HG03060 (cell line): ENCODE measurements around the gene GLT1D1.

Experiments used
- ATAC-seq: cut with Tn5 transposase; IDR thresholded peaks from one replicate; pipeline ENCODE4 v1.9.1; 2021; ENCODE audit warnings: low read depth, moderate number of reproducible peaks; ENCODE audit not compliant: unreplicated experiment

Gene GLT1D1

GRCh38 chr12:128956755-128957154, 103.5 kb downstream of the GLT1D1 start:
- no peak for ATAC-seq

GRCh38 chr12:128959901-128960300, 106.6 kb downstream of the GLT1D1 start:
- ATAC-seq, result no peak

GRCh38 chr12:128961308-128961902, 108.1 kb downstream of the GLT1D1 start:
- no peak for ATAC-seq

GRCh38 chr12:128961957-128962356, 108.7 kb downstream of the GLT1D1 start:
- no peak for ATAC-seq

- no peak for ATAC-seq
Measured at GRCh38 chr12:128966203-128966810, 113.0 kb downstream of the GLT1D1 start.

- ATAC-seq, result no peak
Measured at GRCh38 chr12:128968668-128969067, 115.4 kb downstream of the GLT1D1 start.

GRCh38 chr12:128969480-128970055, 116.3 kb downstream of the GLT1D1 start:
- no peak for ATAC-seq

GRCh38 chr12:128970110-128970509, 116.8 kb downstream of the GLT1D1 start:
- ATAC-seq, result no peak

- ATAC-seq, result no peak
Measured at GRCh38 chr12:128970941-128971340, 117.7 kb downstream of the GLT1D1 start.

GRCh38 chr12:128971802-128972201, 118.5 kb downstream of the GLT1D1 start:
- no peak for ATAC-seq

- ATAC-seq, result no peak
Measured at GRCh38 chr12:128973883-128974681, 120.8 kb downstream of the GLT1D1 start.

- no peak for ATAC-seq
Measured at GRCh38 chr12:128974881-128975280, 121.6 kb downstream of the GLT1D1 start.

- no peak for ATAC-seq
Measured at GRCh38 chr12:128976120-128976738, 123.0 kb downstream of the GLT1D1 start.

GRCh38 chr12:128977441-128977840, 124.2 kb downstream of the GLT1D1 start:
- no peak for ATAC-seq

GRCh38 chr12:128978067-128978466, 124.8 kb downstream of the GLT1D1 start:
- no peak for ATAC-seq

GRCh38 chr12:128980623-128981022, 127.3 kb downstream of the GLT1D1 start:
- ATAC-seq, result no peak

- no peak for ATAC-seq
Measured at GRCh38 chr12:128981971-128982533, 128.8 kb downstream of the GLT1D1 start.

- no peak for ATAC-seq
Measured at GRCh38 chr12:128982933-128983332, 129.7 kb downstream of the GLT1D1 start.

- ATAC-seq, result no peak
Measured at GRCh38 chr12:128983371-128983770, 130.1 kb downstream of the GLT1D1 start.

- ATAC-seq, result no peak
Measured at GRCh38 chr12:128986957-128987356, 133.7 kb downstream of the GLT1D1 start.

GRCh38 chr12:128989287-128989686, 136.0 kb downstream of the GLT1D1 start:
- ATAC-seq, result no peak
